ENCODE measurements around the gene DYRK2. TPM values are rescaled to one million over a fixed set of nuclear protein-coding genes. Genes with fewer than 3 reads are reported as not detected.

DYRK2 gene
- total and polyA plus RNA-seq, 2 experiments from 2014 or later, result 7.1 to 34.1 TPM

GRCh38 chr12:67617629-67618028, 30.9 kb upstream of the DYRK2 start:
- no peak overlapping the region for H3K27ac Mint-ChIP-seq
- peaks cover 4% of the 10 kb centered on the region; the same call in 1 of the 3 replicates for H3K9me3 Mint-ChIP-seq
- DNase-seq (ENCODE audit: low spot score), result peak; percentile 25
- H3K36me3 Mint-ChIP-seq (ENCODE audit: low read depth), result 0 out of 3 replicates have a peak, but pooled peaks cover 2% of the 10 kb centered on the region
- H3K4me3 ChIP-seq, result no peak overlapping the region
- no peak overlapping the region for H3K4me2 ChIP-seq
- H3K4me1 ChIP-seq (ENCODE audit: insufficient read depth), result no peaks in the 10 kb centered on the region
- no peaks in the 10 kb centered on the region for H3K79me2 ChIP-seq (replicated peaks; ENCODE audit: insufficient read depth)
- no peaks in the 10 kb centered on the region for H3K27me3 ChIP-seq (ENCODE audit: insufficient read depth)
- H4K20me1 ChIP-seq (replicated peaks; ENCODE audit: insufficient read depth), result no peaks in the 10 kb centered on the region
- no peaks in the 10 kb centered on the region for H3K27me3 Mint-ChIP-seq (ENCODE audit: insufficient read depth, low read depth, poor library complexity)
- no peak overlapping the region for H3K27ac ChIP-seq (ENCODE audit: low read depth)
- 0 out of 2 replicates have a peak, but pooled peaks cover 8% of the 10 kb centered on the region for H3K9me2 ChIP-seq (ENCODE audit: insufficient read depth)
- no peak for TF ChIP-seq ZNF331 (CRISPR knock-in tag; IDR thresholded peaks at IDR 0.05; ENCODE audit: low read depth)
- TF ChIP-seq NANOG (IDR thresholded peaks at IDR 0.05; ENCODE audit: borderline replicate concordance), result no peak
- TF ChIP-seq POLR2AphosphoS5 (IDR thresholded peaks at IDR 0.05; ENCODE audit: low read depth), result no peak
- TF ChIP-seq ETS1 (IDR thresholded peaks at IDR 0.05), result no peak
- no peak for TF ChIP-seq CREB1 (CRISPR knock-in tag; IDR thresholded peaks at IDR 0.05; ENCODE audit: low read depth)
- no peak for TF ChIP-seq ZNF462 (CRISPR knock-in tag; IDR thresholded peaks at IDR 0.05)
- no peak for TF ChIP-seq CTCF (conservative IDR thresholded peaks at IDR 0.05; ENCODE audit: low read depth in 2 of 2)
- no peak for TF ChIP-seq EZH2 (IDR thresholded peaks at IDR 0.05; ENCODE audit: low read depth, unreplicated experiment)
- no peak for TF ChIP-seq ZNF114 (CRISPR knock-in tag; IDR thresholded peaks at IDR 0.05)
- TF ChIP-seq REST (IDR thresholded peaks at IDR 0.05; ENCODE audit: unreplicated experiment), result no peak
- TF ChIP-seq EZH2phosphoT487 (IDR thresholded peaks at IDR 0.05; ENCODE audit: unreplicated experiment), result no peak
- no peak for TF ChIP-seq STAT1 (IDR thresholded peaks at IDR 0.05; ENCODE audit: unreplicated experiment)
- no peak for TF ChIP-seq JUNB (IDR thresholded peaks at IDR 0.05; ENCODE audit: unreplicated experiment)
- ATAC-seq, result no peak
- no peaks in the 10 kb centered on the region for H3F3A ChIP-seq (replicated peaks; ENCODE audit: low read depth)
- peaks cover 7% of the 10 kb centered on the region; the same call in 2 of the 3 replicates for H3K4me1 Mint-ChIP-seq
- no peak overlapping the region for H3K4me3 Mint-ChIP-seq
- H2AFZ ChIP-seq, result peak overlapping the region; percentile 88
- no peaks in the 10 kb centered on the region for H3K36me3 ChIP-seq (ENCODE audit: insufficient read depth)

Data from GM23338 (cell line).